Activated CD8-positive, alpha-beta memory T cell treated with anti-CD3 and anti-CD28 coated beads, Interleukin-2, amount 10 ng/mL, durations not matched to agents 7 days and 5 days (primary cell): ENCODE measurements around the gene EREG. TPM values are rescaled to one million over a fixed set of nuclear protein-coding genes. Genes with fewer than 3 reads are reported as not detected.
"Not testable (repeated sequence)": the region's sequence is repeated elsewhere in the genome, so short reads cannot be mapped to it uniquely, and the experiment has no call there.

Experiments used
- ATAC-seq: fragments of 150-1000 bp; cut with Tn5 transposase; one replicate; pipeline ENCODE4 v1.10.0; 2021; ENCODE audit warnings: moderate library complexity
- CTCF ChIA-PET: fragments of 350-600 bp; sonication (Branson Sonifier 250); formaldehyde crosslinking; loops from one replicate; lab custom pipeline; 2021; ENCODE audit warnings: antibody characterized with exemption; lab: Charles Lee
- DNase-seq: peaks from one replicate; pipeline ENCODE4 v3.0.0-alpha.2; 2020
- H3K27ac Mint-ChIP-seq: one replicate; pipeline ENCODE4 v1.8.0; 2021; ENCODE audit warnings: mild to moderate bottlenecking, mixed read lengths
- H3K27me3 Mint-ChIP-seq: one replicate; pipeline ENCODE4 v1.8.0; 2021; ENCODE audit warnings: mixed read lengths
- H3K36me3 Mint-ChIP-seq: one replicate; pipeline ENCODE4 v1.8.0; 2021; ENCODE audit warnings: mild to moderate bottlenecking, mixed read lengths
- H3K4me1 Mint-ChIP-seq: one replicate; pipeline ENCODE4 v1.8.0; 2021; ENCODE audit warnings: mixed read lengths
- H3K4me3 Mint-ChIP-seq: one replicate; pipeline ENCODE4 v1.8.0; 2021; ENCODE audit warnings: mild to moderate bottlenecking, moderate library complexity, mixed read lengths
- H3K9me3 Mint-ChIP-seq: one replicate; pipeline ENCODE4 v1.8.0; 2022; ENCODE audit warnings: low read depth, mixed read lengths
- total RNA-seq, 2 experiments: library from RNA; stranded (reverse); gene quantifications; one replicate each; pipeline ENCODE4 v1.2.3, GENCODE V29; 2021

Gene EREG
- total RNA-seq, 2 experiments from 2014 or later, result not detected

- DNase-seq, result no peak
- CTCF ChIA-PET, result no interaction called here
- Mint-ChIP-seq H3K9me3 (no peaks in the 10 kb centered on the region), H3K27ac (no peak overlapping the region), H3K4me3 (no peak overlapping the region), H3K36me3 (no peaks in the 10 kb centered on the region), H3K27me3 (peaks cover 33% of the 10 kb centered on the region), H3K4me1 (no peaks in the 10 kb centered on the region)
- ATAC-seq, result no peak
These were observed 35.6 kb upstream of the EREG start for GRCh38 chr4:74329307-74329706.

DNA sequence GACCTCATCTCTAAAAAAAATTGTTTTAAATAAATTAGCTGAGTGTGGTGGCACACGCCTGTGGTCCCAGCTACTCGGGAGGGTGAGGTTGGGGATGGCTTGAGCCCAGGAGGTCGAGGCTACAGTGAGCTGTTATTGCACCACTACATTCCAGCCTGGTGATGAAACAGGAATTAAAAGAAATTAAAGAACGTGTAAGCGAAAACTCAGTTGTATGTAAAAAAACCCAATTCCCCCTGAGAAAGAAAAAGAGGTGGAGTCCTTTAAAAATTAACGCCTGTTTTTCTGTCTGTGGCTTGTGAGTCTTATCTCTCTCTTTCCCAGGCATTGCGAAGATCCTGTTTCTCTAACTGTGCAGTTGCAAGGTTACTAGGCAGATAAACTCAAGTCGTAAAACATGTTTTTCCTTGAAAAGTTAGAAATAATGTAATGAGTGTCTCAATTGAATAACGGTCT lies 34.6 kb upstream of the EREG start:
- CTCF ChIA-PET, result no interaction called here
- H3K4me3 Mint-ChIP-seq, result no peak overlapping the region

DNA sequence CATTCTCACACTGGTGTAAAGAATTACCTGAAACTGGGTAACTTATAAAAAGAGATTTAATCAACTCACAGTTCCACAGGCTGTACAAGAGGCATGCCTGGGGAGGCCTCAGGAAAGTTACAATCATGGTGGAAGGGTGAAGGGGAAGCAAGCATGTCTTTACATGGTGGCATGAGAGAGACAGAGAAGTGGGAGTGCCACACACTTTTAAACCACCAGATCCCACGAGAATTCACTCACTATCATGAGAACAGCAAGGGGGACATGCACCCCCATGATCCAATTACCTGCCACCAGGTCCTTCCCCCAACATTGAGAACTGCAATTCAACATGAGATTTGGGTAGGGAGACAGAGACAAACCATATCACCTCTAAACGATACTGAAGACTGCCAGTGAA lies 33.7 kb upstream of the EREG start:
- no peak for ATAC-seq
- Mint-ChIP-seq H3K36me3 (no peaks in the 10 kb centered on the region), H3K9me3 (no peaks in the 10 kb centered on the region), H3K4me1 (no peaks in the 10 kb centered on the region), H3K27ac (no peak overlapping the region), H3K4me3 (no peak overlapping the region), H3K27me3 (peaks cover 29% of the 10 kb centered on the region)
- CTCF ChIA-PET, result no interaction called here
- no peak for DNase-seq

More for the DNA sequence above, 34.6 kb upstream of the EREG start:
- no peak overlapping the region for H3K27ac Mint-ChIP-seq
- DNase-seq (no peak), ATAC-seq (no peak)
- H3K27me3 Mint-ChIP-seq, result peaks cover 32% of the 10 kb centered on the region
- no peaks in the 10 kb centered on the region for H3K9me3 Mint-ChIP-seq
- no peaks in the 10 kb centered on the region for H3K36me3 Mint-ChIP-seq
- no peaks in the 10 kb centered on the region for H3K4me1 Mint-ChIP-seq

DNA sequence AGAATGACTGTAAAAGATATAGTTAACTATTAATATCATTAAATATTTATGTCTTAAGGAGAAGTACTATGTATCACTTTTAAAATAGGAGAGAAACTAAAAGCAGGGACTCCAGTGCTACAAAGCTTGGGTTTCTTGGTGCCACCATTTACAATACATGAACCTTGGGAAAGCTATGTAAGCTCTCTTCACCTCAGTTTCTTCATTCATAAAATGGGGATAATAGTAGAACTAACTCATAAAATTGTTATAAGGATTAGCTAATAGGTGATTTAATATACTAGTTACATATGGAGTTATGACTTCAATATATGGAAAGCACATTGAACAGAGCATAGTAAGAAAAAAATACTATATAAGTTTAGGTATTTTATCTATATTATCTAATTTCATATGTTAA lies 33.0 kb upstream of the EREG start:
- Mint-ChIP-seq H3K27me3 (peaks cover 29% of the 10 kb centered on the region), H3K27ac (no peak overlapping the region), H3K4me1 (no peaks in the 10 kb centered on the region), H3K4me3 (no peak overlapping the region), H3K9me3 (no peaks in the 10 kb centered on the region), H3K36me3 (no peaks in the 10 kb centered on the region)
- CTCF ChIA-PET, result no interaction called here
- DNase-seq, result no peak
- ATAC-seq, result no peak

DNA sequence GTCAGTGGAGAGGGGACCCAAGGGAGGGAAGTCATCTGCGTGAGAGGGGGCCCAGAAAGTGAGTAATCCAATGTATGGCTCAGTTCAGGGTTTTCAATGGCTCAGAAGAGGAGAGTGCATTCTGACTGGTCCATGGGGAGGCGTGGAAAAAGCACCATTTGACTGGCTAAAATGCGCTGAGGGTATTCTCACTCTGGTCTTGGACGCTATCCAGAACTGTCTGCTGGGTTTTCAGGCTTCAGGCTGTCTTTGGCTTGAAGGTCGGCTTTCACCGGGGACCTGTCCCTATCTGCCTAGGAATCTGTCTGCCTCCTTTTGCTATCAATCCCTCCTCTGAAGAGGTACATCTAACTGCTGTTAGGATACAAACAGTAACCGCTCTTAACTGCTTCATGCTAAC lies 30.3 kb upstream of the EREG start:
- Mint-ChIP-seq H3K27ac (no peak overlapping the region), H3K4me3 (no peak overlapping the region), H3K27me3 (peaks cover 14% of the 10 kb centered on the region), H3K36me3 (no peaks in the 10 kb centered on the region), H3K4me1 (no peaks in the 10 kb centered on the region), H3K9me3 (no peaks in the 10 kb centered on the region)
- CTCF ChIA-PET, result no interaction called here
- ATAC-seq (no peak), DNase-seq (no peak)

DNA sequence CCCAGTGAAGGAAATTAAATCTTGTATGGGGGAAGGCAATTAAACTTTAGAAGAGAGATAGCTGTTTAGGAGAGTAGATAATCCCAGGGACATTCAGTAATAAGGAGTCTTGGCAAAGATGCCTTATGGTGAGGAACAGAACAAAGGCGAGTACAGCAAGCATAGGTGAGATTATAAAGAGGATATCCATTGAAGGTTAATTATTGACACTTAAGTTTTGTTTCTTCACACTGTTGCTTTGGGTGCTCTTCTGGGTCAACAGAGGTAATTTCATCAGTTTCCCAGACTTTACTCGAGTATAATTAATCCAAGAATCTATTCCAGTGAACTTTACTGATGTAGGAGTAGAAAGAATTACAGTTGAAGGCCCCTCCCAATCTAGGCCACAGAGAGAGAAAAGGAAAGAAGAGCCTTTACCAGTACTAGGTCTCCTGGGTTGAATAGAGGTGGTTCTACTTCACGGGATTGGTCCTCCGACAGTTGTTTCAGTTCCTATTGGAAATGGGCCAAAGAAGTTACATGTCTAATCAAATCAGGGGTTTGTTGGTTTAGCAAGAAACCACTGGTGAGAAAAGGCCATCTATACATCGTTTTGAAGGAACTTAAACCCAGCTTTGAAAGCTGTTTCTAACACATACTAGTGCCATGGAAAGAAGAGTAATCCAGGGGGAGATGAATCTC lies 29.5 kb upstream of the EREG start:
- ATAC-seq (no peak), DNase-seq (no peak)
- Mint-ChIP-seq H3K4me3 (no peak overlapping the region), H3K9me3 (no peaks in the 10 kb centered on the region), H3K27me3 (peaks cover 11% of the 10 kb centered on the region), H3K36me3 (no peaks in the 10 kb centered on the region), H3K27ac (no peak overlapping the region), H3K4me1 (no peaks in the 10 kb centered on the region)
- CTCF ChIA-PET, result no interaction called here

DNA sequence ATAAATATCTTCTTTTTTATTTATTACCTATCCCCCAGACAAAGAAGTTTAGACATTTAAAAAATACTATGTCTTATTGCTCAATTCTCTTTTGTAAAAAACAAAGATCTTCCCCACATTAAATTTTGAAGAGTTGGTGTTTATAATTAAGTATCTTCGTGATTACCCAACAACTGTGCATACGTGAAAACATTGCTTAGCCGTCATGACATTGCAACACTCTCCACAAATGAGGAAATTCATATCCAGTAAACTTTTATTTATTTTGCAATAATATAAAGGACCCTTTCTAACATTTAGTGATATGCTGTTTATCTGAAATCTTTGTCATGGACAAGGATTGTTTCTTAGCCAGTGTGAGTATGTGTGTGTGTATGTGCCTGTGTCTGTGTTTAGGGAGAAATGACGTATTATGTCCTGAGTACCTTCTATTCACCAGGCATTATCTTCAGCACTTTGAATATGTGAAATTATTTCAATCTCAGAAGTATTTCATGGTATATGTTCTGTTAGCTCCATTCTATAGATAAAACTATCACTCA lies 26.1 kb upstream of the EREG start:
- DNase-seq (no peak), ATAC-seq (no peak)
- Mint-ChIP-seq H3K4me1 (no peaks in the 10 kb centered on the region), H3K9me3 (peaks cover 6% of the 10 kb centered on the region), H3K36me3 (no peaks in the 10 kb centered on the region), H3K4me3 (no peak overlapping the region), H3K27ac (no peak overlapping the region), H3K27me3 (peaks cover 7% of the 10 kb centered on the region)
- CTCF ChIA-PET, result no interaction called here

GRCh38 chr4:74339501-74339900 lies 25.4 kb upstream of the EREG start:
- H3K36me3 Mint-ChIP-seq, result no peaks in the 10 kb centered on the region
- no peaks in the 10 kb centered on the region for H3K4me1 Mint-ChIP-seq
- CTCF ChIA-PET, result no interaction called here
- no peak overlapping the region for H3K27ac Mint-ChIP-seq
- H3K9me3 Mint-ChIP-seq, result peaks cover 6% of the 10 kb centered on the region
- H3K27me3 Mint-ChIP-seq, result peaks cover 2% of the 10 kb centered on the region
- H3K4me3 Mint-ChIP-seq, result no peak overlapping the region
- no peak for ATAC-seq
- DNase-seq, result no peak

GRCh38 chr4:74340421-74340820 lies 24.5 kb upstream of the EREG start:
- peaks cover 10% of the 10 kb centered on the region for H3K9me3 Mint-ChIP-seq
- CTCF ChIA-PET, H3K4me1 Mint-ChIP-seq, DNase-seq, H3K36me3 Mint-ChIP-seq, H3K4me3 Mint-ChIP-seq, ATAC-seq, H3K27ac Mint-ChIP-seq, H3K27me3 Mint-ChIP-seq: not testable (repeated sequence)

DNA sequence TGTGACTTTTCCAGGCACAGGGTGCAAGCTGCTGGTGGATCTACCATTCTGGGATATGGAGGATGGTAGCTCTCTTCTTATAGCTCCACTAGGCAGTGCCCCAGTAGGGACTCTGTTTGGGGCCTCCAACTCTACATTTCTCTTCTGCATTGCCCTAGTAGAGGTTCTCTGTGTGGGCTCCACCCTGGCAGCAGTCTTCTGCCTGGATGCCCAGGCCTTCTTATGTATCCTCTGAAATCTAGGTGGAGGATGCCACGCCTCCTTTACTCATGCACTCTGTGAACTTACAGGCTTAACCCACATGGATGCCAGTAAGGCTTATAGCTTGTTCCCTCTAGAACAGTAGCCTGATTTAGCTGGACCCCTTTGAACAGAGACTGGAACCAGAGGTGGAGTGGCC lies 20.9 kb upstream of the EREG start:
- no peak overlapping the region for H3K4me3 Mint-ChIP-seq
- no peaks in the 10 kb centered on the region for H3K4me1 Mint-ChIP-seq
- peaks cover 10% of the 10 kb centered on the region for H3K9me3 Mint-ChIP-seq
- CTCF ChIA-PET, result no interaction called here
- no peak for DNase-seq
- H3K27ac Mint-ChIP-seq, result no peak overlapping the region
- peaks cover 7% of the 10 kb centered on the region for H3K27me3 Mint-ChIP-seq
- no peaks in the 10 kb centered on the region for H3K36me3 Mint-ChIP-seq
- ATAC-seq, result no peak

DNA sequence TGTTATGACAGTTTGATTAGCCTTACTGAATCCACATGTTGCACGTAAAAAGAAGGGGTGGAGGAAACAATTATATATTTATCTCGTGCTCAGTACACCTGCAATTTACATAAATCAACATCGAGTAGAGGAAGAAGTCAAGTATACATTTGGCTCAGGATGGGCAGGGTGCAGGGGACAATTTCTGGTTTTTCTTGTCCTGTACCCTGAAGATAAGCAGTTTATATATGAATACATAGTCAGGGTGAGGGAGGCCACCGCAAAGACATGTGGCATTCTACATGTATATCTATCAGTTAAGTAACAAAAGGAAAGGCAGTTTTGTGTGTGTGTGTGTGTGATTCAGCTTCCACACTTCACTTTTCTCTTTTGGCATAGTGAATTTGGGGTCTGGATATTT lies 11.1 kb upstream of the EREG start:
- H3K27ac Mint-ChIP-seq, result no peak overlapping the region
- ATAC-seq (no peak), DNase-seq (no peak)
- no peak overlapping the region for H3K4me3 Mint-ChIP-seq
- H3K4me1 Mint-ChIP-seq, result no peaks in the 10 kb centered on the region
- peaks cover 35% of the 10 kb centered on the region for H3K27me3 Mint-ChIP-seq
- CTCF ChIA-PET, result no interaction called here
- no peaks in the 10 kb centered on the region for H3K9me3 Mint-ChIP-seq
- H3K36me3 Mint-ChIP-seq, result no peaks in the 10 kb centered on the region

DNA sequence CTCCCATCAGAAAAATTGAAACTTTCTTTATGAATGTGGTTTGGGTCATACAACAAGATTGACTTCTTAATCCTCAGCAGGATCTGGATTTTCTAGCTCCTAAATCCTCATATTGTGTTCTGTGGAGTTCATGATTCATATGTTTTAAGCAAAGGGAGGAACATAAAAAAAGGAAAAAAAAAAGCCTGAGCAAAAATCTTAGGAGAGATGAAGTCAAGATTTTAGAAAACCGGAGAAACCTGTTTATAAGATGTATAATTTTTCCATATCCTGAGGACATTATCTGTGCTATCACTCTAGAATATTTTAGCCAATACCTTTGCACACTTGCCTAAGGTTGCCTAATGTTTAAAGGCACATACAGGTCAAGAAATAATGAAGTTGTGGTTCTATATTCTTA lies 7.0 kb upstream of the EREG start:
- CTCF ChIA-PET, result no interaction called here
- Mint-ChIP-seq H3K36me3 (no peaks in the 10 kb centered on the region), H3K9me3 (no peaks in the 10 kb centered on the region), H3K27ac (no peak overlapping the region), H3K27me3 (peaks cover 34% of the 10 kb centered on the region), H3K4me3 (no peak overlapping the region), H3K4me1 (no peaks in the 10 kb centered on the region)
- ATAC-seq (no peak), DNase-seq (no peak)

DNA sequence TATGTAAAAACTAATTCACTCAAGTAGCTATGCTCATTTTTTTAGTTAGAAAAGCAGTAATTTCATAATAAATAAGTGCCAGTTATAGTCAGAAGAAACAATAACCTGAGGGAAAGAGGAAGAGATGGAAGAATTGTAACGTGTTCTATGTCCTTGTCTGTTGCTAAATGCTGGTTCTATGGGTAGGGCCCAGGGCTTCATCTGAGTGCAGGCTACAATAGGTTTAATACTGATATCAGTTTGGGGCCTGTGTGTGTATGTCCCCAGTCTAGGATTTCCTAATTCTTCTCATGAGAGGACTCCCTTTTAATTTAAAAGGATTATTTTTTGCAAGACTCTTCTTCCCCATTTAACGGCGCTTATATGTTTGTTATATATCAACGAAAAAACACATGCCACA lies 3.3 kb upstream of the EREG start:
- Mint-ChIP-seq H3K9me3 (no peaks in the 10 kb centered on the region), H3K4me1 (peaks cover 11% of the 10 kb centered on the region), H3K4me3 (no peak overlapping the region), H3K27me3 (peaks cover 46% of the 10 kb centered on the region), H3K36me3 (no peaks in the 10 kb centered on the region), H3K27ac (no peak overlapping the region)
- DNase-seq, result no peak
- CTCF ChIA-PET, result no interaction called here
- ATAC-seq, result no peak

DNA sequence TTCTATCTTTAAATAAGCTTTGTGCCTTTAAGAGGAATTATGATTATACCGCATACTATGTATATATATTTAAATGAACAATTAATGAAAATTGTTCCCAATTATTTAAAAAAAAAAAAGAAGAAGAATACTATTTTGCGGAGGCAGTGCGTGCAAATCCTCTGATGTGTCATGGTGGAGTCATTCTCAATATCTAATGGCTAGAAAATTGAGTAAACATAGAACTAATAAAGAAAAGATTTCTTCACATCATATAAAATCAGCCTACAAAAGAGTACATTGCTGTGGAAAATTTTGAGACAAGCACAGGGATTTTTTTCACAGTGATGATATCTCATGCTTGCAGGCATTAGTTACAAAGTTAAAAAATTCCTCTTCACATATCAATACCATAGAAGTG lies 2.6 kb upstream of the EREG start:
- ATAC-seq (no peak), DNase-seq (no peak)
- Mint-ChIP-seq H3K4me3 (no peak overlapping the region), H3K36me3 (no peaks in the 10 kb centered on the region), H3K27ac (no peak overlapping the region), H3K27me3 (peaks cover 50% of the 10 kb centered on the region), H3K9me3 (no peaks in the 10 kb centered on the region), H3K4me1 (peaks cover 11% of the 10 kb centered on the region)
- CTCF ChIA-PET, result no interaction called here
